Ovary (tissue), 3 donors: Measurements from ENCODE around the gene PPP2R2B.

Source experiments
- POLR2A ChIP-seq: fragments of 450-650 bp; IDR thresholded peaks from one replicate; pipeline ENCODE4 v1.6.1; 2017; ENCODE audit warnings: antibody characterized with exemption, mild to moderate bottlenecking, moderate library complexity
- TF ChIP-seq, protein P1 (sequence below), 3 donors: fragments of 450-650 bp in 2 of 3; fragments of 200-600 bp in 1 of 3; IDR thresholded peaks; one replicate each; pipeline versions ENCODE4 v1.5.1 to v1.8.0; 2016 to 2022; ENCODE audit warnings: antibody characterized with exemption in 3 of 3, mild to moderate bottlenecking in 1 of 3
- donor health status: DM: no; HTN: no; CAD: no.

DNA sequence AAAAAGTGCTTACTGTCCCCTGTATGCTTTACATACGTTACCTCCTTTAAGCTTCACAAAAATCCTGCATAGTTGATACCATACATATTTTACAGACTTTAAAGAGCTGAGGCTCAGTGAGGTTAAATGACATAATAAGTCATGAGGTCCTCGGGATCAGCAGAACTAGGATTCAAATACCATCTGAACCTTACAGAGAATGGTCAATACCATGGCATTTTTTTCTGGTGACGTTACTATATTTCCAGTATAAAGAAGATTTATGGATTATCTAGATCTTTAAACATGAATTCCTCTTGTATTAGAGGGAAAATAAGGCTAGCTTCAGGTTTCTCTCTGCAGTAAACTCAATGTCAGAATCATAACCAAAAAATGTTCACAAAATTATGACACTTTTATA is 208.9 kb downstream of the PPP2R2B start:
- TF ChIP-seq, protein P1, sequence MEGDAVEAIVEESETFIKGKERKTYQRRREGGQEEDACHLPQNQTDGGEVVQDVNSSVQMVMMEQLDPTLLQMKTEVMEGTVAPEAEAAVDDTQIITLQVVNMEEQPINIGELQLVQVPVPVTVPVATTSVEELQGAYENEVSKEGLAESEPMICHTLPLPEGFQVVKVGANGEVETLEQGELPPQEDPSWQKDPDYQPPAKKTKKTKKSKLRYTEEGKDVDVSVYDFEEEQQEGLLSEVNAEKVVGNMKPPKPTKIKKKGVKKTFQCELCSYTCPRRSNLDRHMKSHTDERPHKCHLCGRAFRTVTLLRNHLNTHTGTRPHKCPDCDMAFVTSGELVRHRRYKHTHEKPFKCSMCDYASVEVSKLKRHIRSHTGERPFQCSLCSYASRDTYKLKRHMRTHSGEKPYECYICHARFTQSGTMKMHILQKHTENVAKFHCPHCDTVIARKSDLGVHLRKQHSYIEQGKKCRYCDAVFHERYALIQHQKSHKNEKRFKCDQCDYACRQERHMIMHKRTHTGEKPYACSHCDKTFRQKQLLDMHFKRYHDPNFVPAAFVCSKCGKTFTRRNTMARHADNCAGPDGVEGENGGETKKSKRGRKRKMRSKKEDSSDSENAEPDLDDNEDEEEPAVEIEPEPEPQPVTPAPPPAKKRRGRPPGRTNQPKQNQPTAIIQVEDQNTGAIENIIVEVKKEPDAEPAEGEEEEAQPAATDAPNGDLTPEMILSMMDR (IDR thresholded peaks at IDR 0.05): no peak
- no peak for TF ChIP-seq POLR2A
